ENCODE measurements around the gene EIF4G3. TPM values are rescaled to one million over a fixed set of nuclear protein-coding genes. Genes with fewer than 3 reads are reported as not detected.

EIF4G3 gene
- total RNA-seq, 2 donors from 2014 or later, result 20.8 to 48.8 TPM

GRCh38 chr1:20975668-20976067 is 201.0 kb downstream of the EIF4G3 start:
- H3K4me3 ChIP-seq, result no peak overlapping the region
- H3K4me1 ChIP-seq, result no peaks in the 10 kb centered on the region
- no peak overlapping the region for H3K27ac ChIP-seq
- peaks cover 0 to 2% of the 10 kb centered on the region in 2 donors for H3K36me3 ChIP-seq (replicated peaks in 1 of 2; ENCODE audit: insufficient read depth in 1 of 2, low read depth in 2 of 2)
- no peaks in the 10 kb centered on the region for H3K27me3 ChIP-seq
- H3K9me3 ChIP-seq, result no peaks in the 10 kb centered on the region
- 85 to 94% methylated on average over 1 of the region's 1 CpG for WGBS, 2 donors
- no peak for ATAC-seq
- no peak for DNase-seq
- no peak for TF ChIP-seq POLR2A (IDR thresholded peaks at IDR 0.05)
- TF ChIP-seq CTCF (IDR thresholded peaks at IDR 0.05), result no peak
- intact Hi-C loops (cut with DNase I), result no loop called here

GRCh38 chr1:20974951-20975350 is 201.7 kb downstream of the EIF4G3 start:
- H3K4me3 ChIP-seq, result no peak overlapping the region
- no peaks in the 10 kb centered on the region for H3K4me1 ChIP-seq
- no peak for TF ChIP-seq POLR2A (IDR thresholded peaks at IDR 0.05)
- TF ChIP-seq CTCF (IDR thresholded peaks at IDR 0.05), result no peak
- no peak overlapping the region for H3K27ac ChIP-seq
- peaks cover 0 to 2% of the 10 kb centered on the region in 2 donors for H3K36me3 ChIP-seq (replicated peaks in 1 of 2; ENCODE audit: insufficient read depth in 1 of 2, low read depth in 2 of 2)
- no peak for ATAC-seq
- no peaks in the 10 kb centered on the region for H3K9me3 ChIP-seq
- H3K27me3 ChIP-seq, result no peaks in the 10 kb centered on the region
- intact Hi-C loops (cut with DNase I), result no loop called here
- DNase-seq, result no peak

GRCh38 chr1:20974069-20974468 is 202.6 kb downstream of the EIF4G3 start:
- DNase-seq, result no peak

GRCh38 chr1:20972855-20973254 is 203.8 kb downstream of the EIF4G3 start:
- Histone ChIP-seq H3K27ac (no peak overlapping the region), H3K27me3 (no peaks in the 10 kb centered on the region), H3K4me3 (no peak overlapping the region), H3K4me1 (no peaks in the 10 kb centered on the region), H3K36me3 (replicated peaks in 1 of 2; ENCODE audit: insufficient read depth in 1 of 2, low read depth in 2 of 2) (peaks cover 0 to 7% of the 10 kb centered on the region in 2 donors), H3K9me3 (no peaks in the 10 kb centered on the region)
- TF ChIP-seq POLR2A (IDR thresholded peaks at IDR 0.05) (no peak), CTCF (IDR thresholded peaks at IDR 0.05) (no peak)
- WGBS, 2 donors, result 93 to 98% methylated on average over 5 of the region's 5 CpGs
- intact Hi-C loops (cut with DNase I), result no loop called here
- DNase-seq (no peak), ATAC-seq (no peak)

More at GRCh38 chr1:20974069-20974468, 202.6 kb downstream of the EIF4G3 start:
- intact Hi-C loops (cut with DNase I), result no loop called here
- Histone ChIP-seq H3K27me3 (no peaks in the 10 kb centered on the region), H3K4me1 (no peaks in the 10 kb centered on the region), H3K27ac (no peak overlapping the region), H3K9me3 (no peaks in the 10 kb centered on the region), H3K36me3 (replicated peaks in 1 of 2; ENCODE audit: insufficient read depth in 1 of 2, low read depth in 2 of 2) (peaks cover 0 to 3% of the 10 kb centered on the region in 2 donors), H3K4me3 (no peak overlapping the region)
- no peak for ATAC-seq
- WGBS, 2 donors, result 89 to 92% methylated on average over 1 of the region's 1 CpG
- TF ChIP-seq POLR2A (IDR thresholded peaks at IDR 0.05), result no peak
- TF ChIP-seq CTCF (IDR thresholded peaks at IDR 0.05), result no peak
